GM18907 (cell line): Measurements from ENCODE around the gene KCND3.

Experiments used
- ATAC-seq: cut with Tn5 transposase; IDR thresholded peaks from one replicate; pipeline ENCODE4 v1.9.1; 2021; ENCODE audit warnings: mild to moderate bottlenecking, moderate library complexity; ENCODE audit not compliant: unreplicated experiment

Gene KCND3

GRCh38 chr1:111733183-111733991 is 256.1 kb downstream of the KCND3 start:
- no peak for ATAC-seq

- ATAC-seq: no peak
Observed at GRCh38 chr1:111732718-111733117, 256.8 kb downstream of the KCND3 start.

- no peak for ATAC-seq
Observed at GRCh38 chr1:111731956-111732355, 257.5 kb downstream of the KCND3 start.

GRCh38 chr1:111730706-111731105 is 258.8 kb downstream of the KCND3 start:
- no peak for ATAC-seq

GRCh38 chr1:111729946-111730681 is 259.4 kb downstream of the KCND3 start:
- no peak for ATAC-seq

- no peak for ATAC-seq
Observed at GRCh38 chr1:111729271-111729921, 260.1 kb downstream of the KCND3 start.

GRCh38 chr1:111727056-111727455 is 262.4 kb downstream of the KCND3 start:
- no peak for ATAC-seq

- ATAC-seq: no peak
Observed at GRCh38 chr1:111725192-111725591, 264.3 kb downstream of the KCND3 start.

GRCh38 chr1:111723871-111724270 is 265.6 kb downstream of the KCND3 start:
- ATAC-seq: no peak

GRCh38 chr1:111723091-111723806 is 266.2 kb downstream of the KCND3 start:
- ATAC-seq: no peak

- no peak for ATAC-seq
Observed at GRCh38 chr1:111720977-111721786, 268.3 kb downstream of the KCND3 start.
